Panc1 (cell line): Measurements from ENCODE around the gene HK2. TPM values are rescaled to one million over a fixed set of nuclear protein-coding genes. Genes with fewer than 3 reads are reported as not detected.
"Not testable (repeated sequence)": the region's sequence is repeated elsewhere in the genome, so short reads cannot be mapped to it uniquely, and the experiment has no call there.

Source experiments
- ATAC-seq: fragments of 200-7000 bp; cut with Tn5 transposase; 2 replicates; pipeline ENCODE4 v1.9.1; 2020; ENCODE audit warnings: mild to moderate bottlenecking, moderate library complexity
- BruUV-seq: library from RNA; stranded (reverse); fragments of 400-500 nt; replicated peaks from 2 replicates; lab custom pipeline; 2021; lab: Mats Ljungman, UMichigan
- CTCF ChIA-PET: fragments of 300-600 bp; sonication (Branson Sonifier 250); formaldehyde crosslinking; loops from one replicate; lab custom pipeline; 2022; ENCODE audit warnings: antibody characterized with exemption; lab: Charles Lee
- POLR2A ChIA-PET: fragments of 300-600 bp; sonication (Branson Sonifier 250); formaldehyde crosslinking; loops from one replicate; lab custom pipeline; 2022; ENCODE audit warnings: antibody characterized with exemption; lab: Charles Lee
- DNase-seq: peaks from one replicate; pipeline ENCODE4 v3.0.0-alpha.2; 2010; ENCODE audit warnings: low read depth, low spot score
- H3K27ac ChIP-seq: 2 replicates; pipeline ENCODE4 v1.5.1; 2011; ENCODE audit warnings: mild to moderate bottlenecking, low read length, inconsistent platforms
- H3K27me3 ChIP-seq: fragments of 200-500 bp; sonication (Bioruptor generic); 2 replicates; pipeline ENCODE4 v1.6.0; 2014; ENCODE audit warnings: low read length, inconsistent platforms; ENCODE audit not compliant: control insufficient read depth, insufficient read depth
- H3K36me3 ChIP-seq: fragments of 200-500 bp; sonication (Bioruptor generic); 2 replicates; pipeline ENCODE4 v1.5.1; 2014; ENCODE audit warnings: inconsistent platforms, mild to moderate bottlenecking, low read length, moderate library complexity; ENCODE audit not compliant: control insufficient read depth, insufficient read depth
- H3K4me1 ChIP-seq: 2 replicates; pipeline ENCODE4 v1.5.1; 2011; ENCODE audit warnings: inconsistent platforms, mild to moderate bottlenecking, low read length, moderate library complexity; ENCODE audit not compliant: control insufficient read depth, insufficient read depth
- H3K4me3 ChIP-seq, 2 experiments: 2 replicates each; pipeline ENCODE4 v1.5.1; 2011 to 2012; ENCODE audit warnings: low read depth in 2 of 2, low read length in 2 of 2, mild to moderate bottlenecking in 2 of 2, inconsistent platforms in 1 of 2, moderate library complexity in 1 of 2
- H3K9me3 ChIP-seq: fragments of 200-500 bp; sonication (Bioruptor generic); 2 replicates; pipeline ENCODE4 v1.5.1; 2014; ENCODE audit warnings: low read depth, mild to moderate bottlenecking, inconsistent platforms, low read length, moderate library complexity; ENCODE audit not compliant: control insufficient read depth, insufficient read depth
- POLR2AphosphoS5 ChIP-seq: IDR thresholded peaks from 2 replicates; pipeline ENCODE4 v1.6.1; 2012; ENCODE audit warnings: mild to moderate bottlenecking, low read depth, low read length, moderate library complexity
- SIN3A ChIP-seq: IDR thresholded peaks from 2 replicates; pipeline ENCODE4 v1.6.1; 2012; ENCODE audit warnings: low read depth, mild to moderate bottlenecking, low read length, moderate library complexity, borderline replicate concordance; ENCODE audit not compliant: insufficient read depth
- TCF7L2 ChIP-seq: IDR thresholded peaks from 2 replicates; pipeline ENCODE4 v1.6.1; 2011; ENCODE audit warnings: mild to moderate bottlenecking, low read depth, low read length, inconsistent platforms
- in situ Hi-C: cut with HindIII; loops from 2 replicates; pipeline ENCODE4 v1.10.0; 2016; ENCODE audit warnings: low sequenced_read_pairs, low pct_unique_long_range_greater_than_20kb
- intact Hi-C: fragments of 100-400 bp; cut with micrococcal nuclease; formaldehyde crosslinking; loops from one replicate; pipeline ENCODE4 v1.10.0; 2022; ENCODE audit not compliant: unreplicated experiment
- total RNA-seq: library from RNA; stranded (reverse); gene quantifications from one replicate; pipeline ENCODE4 v1.2.1, GENCODE V29; 2021; ENCODE audit not compliant: unreplicated experiment
- TF ChIP-seq, protein P1 (sequence below): fragments of 450-650 bp; IDR thresholded peaks from 2 replicates; pipeline ENCODE4 v1.5.1; 2017; ENCODE audit warnings: mild to moderate bottlenecking
- TF ChIP-seq, protein P2 (sequence below), 2 experiments: IDR thresholded peaks; 2 replicates each; pipeline ENCODE4 v1.6.1; 2011 to 2012; ENCODE audit warnings: low read depth in 2 of 2, control low read depth in 1 of 2, low read length in 1 of 2, mild to moderate bottlenecking in 1 of 2, moderate library complexity in 1 of 2; ENCODE audit not compliant: insufficient read depth in 1 of 2

HK2 gene
- total RNA-seq, 1 experiment from 2014 or later = 1.7 TPM

DNA sequence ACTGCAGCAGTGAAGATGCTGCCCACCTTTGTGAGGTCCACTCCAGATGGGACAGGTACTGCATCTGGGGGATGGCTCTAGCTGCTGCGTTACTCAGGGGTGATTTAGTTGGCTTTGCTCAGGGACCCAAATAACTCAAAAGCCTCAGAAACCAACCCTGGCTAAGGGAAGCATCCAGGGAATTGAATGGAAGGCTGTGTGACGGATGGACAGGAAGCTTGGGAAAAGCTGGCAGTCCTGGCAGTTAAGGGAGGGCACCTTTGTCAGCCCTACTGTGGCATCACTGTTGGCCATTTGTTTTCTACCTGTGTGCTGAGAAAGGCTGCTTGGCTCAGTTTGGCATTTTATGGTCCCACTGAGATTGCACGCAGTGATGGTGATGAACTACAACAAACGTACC is 20.5 kb downstream of the HK2 start:
- POLR2A ChIA-PET = no interaction called here
- Histone ChIP-seq H3K9me3 (no peaks in the 10 kb centered on the region), H3K27ac (no peak overlapping the region), H3K4me3 (no peak overlapping the region), H3K27me3 (no peaks in the 10 kb centered on the region), H3K4me1 (no peaks in the 10 kb centered on the region), H3K36me3 (no peaks in the 10 kb centered on the region)
- no peak for DNase-seq
- no TSS peak for BruUV-seq
- CTCF ChIA-PET = no interaction called here
- no peak for ATAC-seq
- in situ Hi-C loops (no loop called here), intact Hi-C loops (no loop called here)
- TF ChIP-seq POLR2AphosphoS5 (no peak), TCF7L2 (no peak)
- TF ChIP-seq, protein P1, sequence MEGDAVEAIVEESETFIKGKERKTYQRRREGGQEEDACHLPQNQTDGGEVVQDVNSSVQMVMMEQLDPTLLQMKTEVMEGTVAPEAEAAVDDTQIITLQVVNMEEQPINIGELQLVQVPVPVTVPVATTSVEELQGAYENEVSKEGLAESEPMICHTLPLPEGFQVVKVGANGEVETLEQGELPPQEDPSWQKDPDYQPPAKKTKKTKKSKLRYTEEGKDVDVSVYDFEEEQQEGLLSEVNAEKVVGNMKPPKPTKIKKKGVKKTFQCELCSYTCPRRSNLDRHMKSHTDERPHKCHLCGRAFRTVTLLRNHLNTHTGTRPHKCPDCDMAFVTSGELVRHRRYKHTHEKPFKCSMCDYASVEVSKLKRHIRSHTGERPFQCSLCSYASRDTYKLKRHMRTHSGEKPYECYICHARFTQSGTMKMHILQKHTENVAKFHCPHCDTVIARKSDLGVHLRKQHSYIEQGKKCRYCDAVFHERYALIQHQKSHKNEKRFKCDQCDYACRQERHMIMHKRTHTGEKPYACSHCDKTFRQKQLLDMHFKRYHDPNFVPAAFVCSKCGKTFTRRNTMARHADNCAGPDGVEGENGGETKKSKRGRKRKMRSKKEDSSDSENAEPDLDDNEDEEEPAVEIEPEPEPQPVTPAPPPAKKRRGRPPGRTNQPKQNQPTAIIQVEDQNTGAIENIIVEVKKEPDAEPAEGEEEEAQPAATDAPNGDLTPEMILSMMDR = no peak

DNA sequence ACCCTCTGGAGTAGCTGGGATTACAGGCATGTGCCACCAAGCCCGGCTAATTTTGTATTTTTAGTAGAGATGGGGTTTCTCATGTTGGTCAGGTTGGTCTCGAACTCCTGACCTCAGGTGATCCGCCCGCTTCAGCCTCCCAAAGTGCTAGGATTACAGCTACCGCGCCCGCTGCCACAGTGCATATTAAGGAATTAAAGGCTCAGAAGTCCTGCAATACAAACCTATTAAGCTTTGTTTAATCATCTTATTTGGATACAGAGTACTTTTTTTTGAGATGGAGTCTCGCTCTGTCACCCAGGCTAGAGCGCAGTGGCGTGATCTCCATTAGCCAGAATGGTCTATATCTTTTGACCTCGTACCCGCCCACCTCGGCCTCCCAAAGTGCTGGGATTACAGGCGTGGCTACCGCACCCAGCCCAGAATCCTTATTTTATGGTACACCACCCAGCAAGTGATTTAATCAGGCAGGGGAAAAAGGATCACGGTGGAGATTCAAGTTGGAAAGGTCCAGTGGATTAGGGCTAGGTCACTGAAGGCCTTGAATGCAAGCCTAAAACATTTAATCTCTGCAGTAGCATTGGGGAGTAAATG is 21.3 kb downstream of the HK2 start:
- in situ Hi-C loops = not testable (repeated sequence)

DNA sequence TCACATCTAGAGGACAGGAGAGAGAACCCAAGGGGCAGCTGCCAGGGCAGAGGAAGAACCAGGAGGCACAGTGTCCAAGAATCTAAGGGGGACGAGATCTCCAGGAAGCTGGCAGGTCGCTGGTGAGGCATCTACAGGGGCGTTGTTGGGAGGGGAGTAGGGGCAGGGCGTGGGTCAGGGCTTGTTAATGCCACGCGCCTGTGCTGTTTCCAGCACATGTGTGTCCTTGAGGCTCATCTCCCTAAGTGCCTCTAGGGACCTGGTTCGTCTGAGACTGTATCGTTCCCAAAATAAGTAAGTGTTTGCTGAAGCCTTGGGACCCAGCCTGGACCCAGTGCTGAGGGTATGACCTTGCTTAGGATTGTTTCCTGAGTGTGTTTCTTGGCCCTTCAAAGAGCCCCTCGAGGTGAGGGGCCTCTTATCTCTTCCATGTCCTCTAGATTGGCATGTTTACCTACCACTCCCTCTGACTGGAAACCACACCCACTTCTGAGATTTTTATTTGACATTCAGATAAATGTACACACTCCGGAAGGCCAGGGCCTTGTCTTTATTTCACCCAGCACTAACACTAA is 22.2 kb downstream of the HK2 start:
- Histone ChIP-seq H3K4me1 (no peaks in the 10 kb centered on the region; the same call in 1 of the 2 replicates), H3K36me3 (no peaks in the 10 kb centered on the region), H3K27me3 (no peaks in the 10 kb centered on the region), H3K4me3 (no peak overlapping the region), H3K9me3 (no peaks in the 10 kb centered on the region), H3K27ac (no peak overlapping the region)
- DNase-seq (no peak), ATAC-seq (no peak)
- no peak for TF ChIP-seq TCF7L2
- TF ChIP-seq, protein P1 = no peak
- TF ChIP-seq POLR2AphosphoS5 = no peak
- TF ChIP-seq, protein P2, sequence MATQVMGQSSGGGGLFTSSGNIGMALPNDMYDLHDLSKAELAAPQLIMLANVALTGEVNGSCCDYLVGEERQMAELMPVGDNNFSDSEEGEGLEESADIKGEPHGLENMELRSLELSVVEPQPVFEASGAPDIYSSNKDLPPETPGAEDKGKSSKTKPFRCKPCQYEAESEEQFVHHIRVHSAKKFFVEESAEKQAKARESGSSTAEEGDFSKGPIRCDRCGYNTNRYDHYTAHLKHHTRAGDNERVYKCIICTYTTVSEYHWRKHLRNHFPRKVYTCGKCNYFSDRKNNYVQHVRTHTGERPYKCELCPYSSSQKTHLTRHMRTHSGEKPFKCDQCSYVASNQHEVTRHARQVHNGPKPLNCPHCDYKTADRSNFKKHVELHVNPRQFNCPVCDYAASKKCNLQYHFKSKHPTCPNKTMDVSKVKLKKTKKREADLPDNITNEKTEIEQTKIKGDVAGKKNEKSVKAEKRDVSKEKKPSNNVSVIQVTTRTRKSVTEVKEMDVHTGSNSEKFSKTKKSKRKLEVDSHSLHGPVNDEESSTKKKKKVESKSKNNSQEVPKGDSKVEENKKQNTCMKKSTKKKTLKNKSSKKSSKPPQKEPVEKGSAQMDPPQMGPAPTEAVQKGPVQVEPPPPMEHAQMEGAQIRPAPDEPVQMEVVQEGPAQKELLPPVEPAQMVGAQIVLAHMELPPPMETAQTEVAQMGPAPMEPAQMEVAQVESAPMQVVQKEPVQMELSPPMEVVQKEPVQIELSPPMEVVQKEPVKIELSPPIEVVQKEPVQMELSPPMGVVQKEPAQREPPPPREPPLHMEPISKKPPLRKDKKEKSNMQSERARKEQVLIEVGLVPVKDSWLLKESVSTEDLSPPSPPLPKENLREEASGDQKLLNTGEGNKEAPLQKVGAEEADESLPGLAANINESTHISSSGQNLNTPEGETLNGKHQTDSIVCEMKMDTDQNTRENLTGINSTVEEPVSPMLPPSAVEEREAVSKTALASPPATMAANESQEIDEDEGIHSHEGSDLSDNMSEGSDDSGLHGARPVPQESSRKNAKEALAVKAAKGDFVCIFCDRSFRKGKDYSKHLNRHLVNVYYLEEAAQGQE (IDR thresholded peaks at IDR 0.05; ENCODE audit: insufficient read depth in 1 of 2, low read depth in 2 of 2, low read length in 1 of 2) = no peak
- no peak for TF ChIP-seq SIN3A
- in situ Hi-C loops (no loop called here), intact Hi-C loops (no loop called here)
- BruUV-seq = no TSS peak
- ChIA-PET POLR2A (no interaction called here), CTCF (no interaction called here)

More for the DNA sequence above, 21.3 kb downstream of the HK2 start:
- H3K27ac ChIP-seq, H3K27me3 ChIP-seq, DNase-seq, BruUV-seq, H3K9me3 ChIP-seq, intact Hi-C loops, H3K36me3 ChIP-seq, CTCF ChIA-PET, ATAC-seq, POLR2A ChIA-PET, H3K4me3 ChIP-seq, H3K4me1 ChIP-seq: not testable (repeated sequence)
